Measurements from ENCODE around the gene IGLL1.

GRCh38 chr22:23613193-23613972, 33.3 kb upstream of the IGLL1 start:
- TF ChIP-seq GATA2 (IDR thresholded peaks at IDR 0.05; ENCODE audit: insufficient read depth, insufficient read length, low read depth, low read length), result no peak
- TF ChIP-seq, protein P1, sequence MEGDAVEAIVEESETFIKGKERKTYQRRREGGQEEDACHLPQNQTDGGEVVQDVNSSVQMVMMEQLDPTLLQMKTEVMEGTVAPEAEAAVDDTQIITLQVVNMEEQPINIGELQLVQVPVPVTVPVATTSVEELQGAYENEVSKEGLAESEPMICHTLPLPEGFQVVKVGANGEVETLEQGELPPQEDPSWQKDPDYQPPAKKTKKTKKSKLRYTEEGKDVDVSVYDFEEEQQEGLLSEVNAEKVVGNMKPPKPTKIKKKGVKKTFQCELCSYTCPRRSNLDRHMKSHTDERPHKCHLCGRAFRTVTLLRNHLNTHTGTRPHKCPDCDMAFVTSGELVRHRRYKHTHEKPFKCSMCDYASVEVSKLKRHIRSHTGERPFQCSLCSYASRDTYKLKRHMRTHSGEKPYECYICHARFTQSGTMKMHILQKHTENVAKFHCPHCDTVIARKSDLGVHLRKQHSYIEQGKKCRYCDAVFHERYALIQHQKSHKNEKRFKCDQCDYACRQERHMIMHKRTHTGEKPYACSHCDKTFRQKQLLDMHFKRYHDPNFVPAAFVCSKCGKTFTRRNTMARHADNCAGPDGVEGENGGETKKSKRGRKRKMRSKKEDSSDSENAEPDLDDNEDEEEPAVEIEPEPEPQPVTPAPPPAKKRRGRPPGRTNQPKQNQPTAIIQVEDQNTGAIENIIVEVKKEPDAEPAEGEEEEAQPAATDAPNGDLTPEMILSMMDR (IDR thresholded peaks at IDR 0.05; ENCODE audit: extremely low read depth in 1 of 2, insufficient read depth in 1 of 2, low read depth in 1 of 2, low read length in 2 of 2), result no peak
- TF ChIP-seq POLR2A (IDR thresholded peaks at IDR 0.05; ENCODE audit: low read depth, low read length), result no peak
- TF ChIP-seq EZH2 (IDR thresholded peaks at IDR 0.05; ENCODE audit: borderline replicate concordance, low read depth, low read length, severe bottlenecking), result no peak
- no peak for TF ChIP-seq POLR2AphosphoS5 (IDR thresholded peaks at IDR 0.05; ENCODE audit: insufficient read depth, low read depth, low read length)
